ENCODE results near the gene OR6C68. TPM values are rescaled to one million over a fixed set of nuclear protein-coding genes. Genes with fewer than 3 reads are reported as not detected.
"Not testable (repeated sequence)": the region's sequence is repeated elsewhere in the genome, so short reads cannot be mapped to it uniquely, and the experiment has no call there.

The OR6C68 gene
- total RNA-seq, 1 donor from 2014 or later, result not detected

- no peak for DNase-seq (ENCODE audit: low read depth)
- no peak for TF ChIP-seq CTCF (conservative IDR thresholded peaks at IDR 0.05; ENCODE audit: low read depth, low read length)
- H3K4me3 ChIP-seq (ENCODE audit: low read depth, low read length), result no peak overlapping the region
Observed at GRCh38 chr12:55469291-55469690, 22.9 kb upstream of the OR6C68 start.

GRCh38 chr12:55470088-55470829, 21.9 kb upstream of the OR6C68 start, which contains the start of gene OR6C70:
Gene OR6C70 (minus strand): TSS chr12:55470138. CDS start chr12:55470138, 0 bp downstream.
- DNase-seq (ENCODE audit: low read depth), result no peak
- no peak for TF ChIP-seq CTCF (conservative IDR thresholded peaks at IDR 0.05; ENCODE audit: low read depth, low read length)
- H3K4me3 ChIP-seq (ENCODE audit: low read depth, low read length), result no peak within 1 kb of the TSS

GRCh38 chr12:55472264-55472663, 19.9 kb upstream of the OR6C68 start:
- DNase-seq (ENCODE audit: low read depth), result no peak
- H3K4me3 ChIP-seq (ENCODE audit: low read depth, low read length), result no peak overlapping the region
- TF ChIP-seq CTCF (conservative IDR thresholded peaks at IDR 0.05; ENCODE audit: low read depth, low read length), result no peak

- not testable (repeated sequence) for DNase-seq (ENCODE audit: low read depth); H3K4me3 ChIP-seq (ENCODE audit: low read depth, low read length)
Observed at GRCh38 chr12:55479136-55479535, 13.0 kb upstream of the OR6C68 start.

GRCh38 chr12:55484284-55484683, 7.9 kb upstream of the OR6C68 start:
- H3K4me3 ChIP-seq (ENCODE audit: low read depth, low read length); DNase-seq (ENCODE audit: low read depth): not testable (repeated sequence)

- no peak for DNase-seq (ENCODE audit: low read depth)
- TF ChIP-seq CTCF (conservative IDR thresholded peaks at IDR 0.05; ENCODE audit: low read depth, low read length), result no peak
- H3K4me3 ChIP-seq (ENCODE audit: low read depth, low read length), result no peak overlapping the region
Observed at GRCh38 chr12:55495490-55495889, 3.3 kb downstream of the OR6C68 start.

- no peak for DNase-seq (ENCODE audit: low read depth)
- no peak for TF ChIP-seq CTCF (conservative IDR thresholded peaks at IDR 0.05; ENCODE audit: low read depth, low read length)
- no peak overlapping the region for H3K4me3 ChIP-seq (ENCODE audit: low read depth, low read length)
Observed at GRCh38 chr12:55499231-55499630, 7.1 kb downstream of the OR6C68 start.

- no peak for DNase-seq (ENCODE audit: low read depth)
- H3K4me3 ChIP-seq (ENCODE audit: low read depth, low read length), result no peak overlapping the region
- no peak for TF ChIP-seq CTCF (conservative IDR thresholded peaks at IDR 0.05; ENCODE audit: low read depth, low read length)
Observed at GRCh38 chr12:55499810-55500252, 7.7 kb downstream of the OR6C68 start.

Measured in epithelial cell of proximal tubule (primary cell).